ENCODE measurements around the gene ST7.

DNA sequence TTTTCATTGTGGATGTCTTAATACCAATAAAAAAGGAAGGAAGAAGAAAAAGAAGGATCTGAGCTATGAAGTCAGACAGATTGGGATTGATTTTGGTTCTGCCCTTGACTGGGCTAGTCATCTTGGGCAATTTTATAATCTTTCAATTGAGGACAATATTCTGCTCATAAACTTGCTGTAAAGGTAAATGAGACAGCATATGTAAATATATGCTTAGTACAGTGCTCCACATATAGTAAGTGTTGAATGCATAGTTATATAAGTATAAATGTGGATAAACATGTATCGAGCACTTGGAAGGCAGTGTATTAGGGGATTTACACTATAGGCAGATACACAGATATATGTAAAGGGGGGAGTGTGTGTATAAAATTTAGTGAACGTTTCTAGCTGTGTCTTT is 85.1 kb downstream of the ST7 start:
- TF ChIP-seq JUN (IDR thresholded peaks at IDR 0.05; ENCODE audit: borderline replicate concordance, insufficient read depth, insufficient read length, low read depth) (no peak), POLR2AphosphoS5 (IDR thresholded peaks at IDR 0.05; ENCODE audit: insufficient read depth, low read depth, low read length) (no peak), POLR2A (IDR thresholded peaks at IDR 0.05; ENCODE audit: low read depth, low read length) (no peak)
- TF ChIP-seq, protein P1, sequence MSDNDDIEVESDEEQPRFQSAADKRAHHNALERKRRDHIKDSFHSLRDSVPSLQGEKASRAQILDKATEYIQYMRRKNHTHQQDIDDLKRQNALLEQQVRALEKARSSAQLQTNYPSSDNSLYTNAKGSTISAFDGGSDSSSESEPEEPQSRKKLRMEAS (IDR thresholded peaks at IDR 0.05; ENCODE audit: insufficient read depth, insufficient read length): no peak
- TF ChIP-seq, protein P2, sequence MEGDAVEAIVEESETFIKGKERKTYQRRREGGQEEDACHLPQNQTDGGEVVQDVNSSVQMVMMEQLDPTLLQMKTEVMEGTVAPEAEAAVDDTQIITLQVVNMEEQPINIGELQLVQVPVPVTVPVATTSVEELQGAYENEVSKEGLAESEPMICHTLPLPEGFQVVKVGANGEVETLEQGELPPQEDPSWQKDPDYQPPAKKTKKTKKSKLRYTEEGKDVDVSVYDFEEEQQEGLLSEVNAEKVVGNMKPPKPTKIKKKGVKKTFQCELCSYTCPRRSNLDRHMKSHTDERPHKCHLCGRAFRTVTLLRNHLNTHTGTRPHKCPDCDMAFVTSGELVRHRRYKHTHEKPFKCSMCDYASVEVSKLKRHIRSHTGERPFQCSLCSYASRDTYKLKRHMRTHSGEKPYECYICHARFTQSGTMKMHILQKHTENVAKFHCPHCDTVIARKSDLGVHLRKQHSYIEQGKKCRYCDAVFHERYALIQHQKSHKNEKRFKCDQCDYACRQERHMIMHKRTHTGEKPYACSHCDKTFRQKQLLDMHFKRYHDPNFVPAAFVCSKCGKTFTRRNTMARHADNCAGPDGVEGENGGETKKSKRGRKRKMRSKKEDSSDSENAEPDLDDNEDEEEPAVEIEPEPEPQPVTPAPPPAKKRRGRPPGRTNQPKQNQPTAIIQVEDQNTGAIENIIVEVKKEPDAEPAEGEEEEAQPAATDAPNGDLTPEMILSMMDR (IDR thresholded peaks at IDR 0.05; ENCODE audit: extremely low read depth in 1 of 2, insufficient read depth in 1 of 2, low read depth in 1 of 2, low read length in 2 of 2): no peak

Data from endothelial cell of umbilical vein (primary cell).